Neural progenitor cell (in vitro differentiated cells): ENCODE data around the gene CES3. TPM values are rescaled to one million over a fixed set of nuclear protein-coding genes. Genes with fewer than 3 reads are reported as not detected.
A peak's percentile ranks its signal among the peaks of the same experiment; 100 is the strongest.

Experiments
- DNase-seq: peaks from one replicate; pipeline ENCODE4 v3.0.0-alpha.2; 2016; ENCODE audit warnings: low spot score
- H2AFZ ChIP-seq: fragments of 200-600 bp; sonication (generic); replicated peaks from 2 replicates; pipeline ENCODE4 v1.6.1; 2016; ENCODE audit warnings: antibody characterized with exemption
- H3F3A ChIP-seq: fragments of 200-600 bp; sonication (generic); 2 replicates; pipeline ENCODE4 v1.6.1; 2016; ENCODE audit warnings: antibody characterized with exemption, low read depth
- H3K27ac ChIP-seq: fragments of 200-600 bp; sonication (generic); 2 replicates; pipeline ENCODE4 v1.5.1; 2016; ENCODE audit warnings: mild to moderate bottlenecking
- H3K27me3 ChIP-seq: fragments of 200-600 bp; sonication (generic); 2 replicates; pipeline ENCODE4 v1.6.1; 2016; ENCODE audit warnings: mild to moderate bottlenecking, moderate library complexity
- H3K36me3 ChIP-seq: fragments of 200-600 bp; sonication (generic); 2 replicates; pipeline ENCODE4 v1.5.1; 2016
- H3K4me1 ChIP-seq: fragments of 200-600 bp; sonication (generic); 2 replicates; pipeline ENCODE4 v1.6.1; 2016; ENCODE audit warnings: mixed run types
- H3K4me2 ChIP-seq: fragments of 200-600 bp; sonication (generic); 2 replicates; pipeline ENCODE4 v1.6.1; 2016
- H3K4me3 ChIP-seq: fragments of 200-600 bp; sonication (generic); 2 replicates; pipeline ENCODE4 v1.5.1; 2016
- H3K79me2 ChIP-seq: fragments of 200-600 bp; sonication (generic); 2 replicates; pipeline ENCODE4 v1.6.1; 2016; ENCODE audit warnings: low read depth
- H3K9ac ChIP-seq: fragments of 200-600 bp; sonication (generic); 2 replicates; pipeline ENCODE4 v1.6.1; 2016
- H3K9me3 ChIP-seq: fragments of 200-600 bp; sonication (generic); 2 replicates; pipeline ENCODE4 v1.5.1; 2016; ENCODE audit warnings: low read depth
- H4K20me1 ChIP-seq: fragments of 200-600 bp; sonication (generic); 2 replicates; pipeline ENCODE4 v1.6.1; 2016; ENCODE audit warnings: low read depth
- H3K27ac Mint-ChIP-seq: 3 replicates; pipeline ENCODE4 v1.8.0; 2021; ENCODE audit warnings: mixed read lengths
- H3K27me3 Mint-ChIP-seq: 2 replicates; pipeline ENCODE4 v1.8.0; 2022; ENCODE audit warnings: low read depth, mild to moderate bottlenecking, inconsistent platforms, moderate library complexity, mixed read lengths; ENCODE audit not compliant: insufficient read depth
- H3K36me3 Mint-ChIP-seq: 3 replicates; pipeline ENCODE4 v1.8.0; 2021; ENCODE audit warnings: mixed read lengths
- H3K4me1 Mint-ChIP-seq: 3 replicates; pipeline ENCODE4 v1.8.0; 2021; ENCODE audit warnings: mixed read lengths
- H3K4me3 Mint-ChIP-seq: 3 replicates; pipeline ENCODE4 v1.8.0; 2021; ENCODE audit warnings: mild to moderate bottlenecking, moderate library complexity, mixed read lengths
- H3K9me3 Mint-ChIP-seq: 3 replicates; pipeline ENCODE4 v1.8.0; 2020; ENCODE audit warnings: mixed read lengths
- EZH2 ChIP-seq: fragments of 200-600 bp; sonication (generic); IDR thresholded peaks from 2 replicates; pipeline ENCODE4 v1.6.1; 2017; ENCODE audit warnings: antibody characterized with exemption, mild to moderate bottlenecking, moderate library complexity
- EZH2phosphoT487 ChIP-seq: fragments of 200-600 bp; sonication (generic); IDR thresholded peaks from 2 replicates; pipeline ENCODE4 v1.6.1; 2017; ENCODE audit warnings: antibody characterized with exemption
- total RNA-seq: library from RNA; depleted of rRNA; stranded (reverse); fragments of >200 nt; gene quantifications from 2 replicates; pipeline ENCODE4 v1.2.3, GENCODE V29; 2015; ENCODE audit warnings: low replicate concordance
- TF ChIP-seq, protein P1 (sequence below): fragments of 200-600 bp; sonication (generic); IDR thresholded peaks from 2 replicates; pipeline ENCODE4 v1.5.1; 2017; ENCODE audit warnings: antibody characterized with exemption, mild to moderate bottlenecking

CES3 gene
- total RNA-seq, 1 donor from 2014 or later: 5.7 TPM

- H3K9ac ChIP-seq: no peak overlapping the region
- peaks cover 3% of the 10 kb centered on the region for H3K4me1 ChIP-seq
- no peak overlapping the region for H3K4me3 ChIP-seq
- Mint-ChIP-seq H3K27ac (no peak overlapping the region), H3K27me3 (peaks cover 34% of the 10 kb centered on the region), H3K4me1 (peaks cover 3% of the 10 kb centered on the region), H3K36me3 (no peaks in the 10 kb centered on the region), H3K9me3 (no peaks in the 10 kb centered on the region), H3K4me3 (peak overlapping the region; percentile 48)
- H2AFZ ChIP-seq: no peak overlapping the region
- no peaks in the 10 kb centered on the region for H3K9me3 ChIP-seq
- no peak overlapping the region for H3K4me2 ChIP-seq
- H3K36me3 ChIP-seq: no peaks in the 10 kb centered on the region
- no peak for DNase-seq
- TF ChIP-seq EZH2 (no peak), EZH2phosphoT487 (no peak)
- TF ChIP-seq, protein P1, sequence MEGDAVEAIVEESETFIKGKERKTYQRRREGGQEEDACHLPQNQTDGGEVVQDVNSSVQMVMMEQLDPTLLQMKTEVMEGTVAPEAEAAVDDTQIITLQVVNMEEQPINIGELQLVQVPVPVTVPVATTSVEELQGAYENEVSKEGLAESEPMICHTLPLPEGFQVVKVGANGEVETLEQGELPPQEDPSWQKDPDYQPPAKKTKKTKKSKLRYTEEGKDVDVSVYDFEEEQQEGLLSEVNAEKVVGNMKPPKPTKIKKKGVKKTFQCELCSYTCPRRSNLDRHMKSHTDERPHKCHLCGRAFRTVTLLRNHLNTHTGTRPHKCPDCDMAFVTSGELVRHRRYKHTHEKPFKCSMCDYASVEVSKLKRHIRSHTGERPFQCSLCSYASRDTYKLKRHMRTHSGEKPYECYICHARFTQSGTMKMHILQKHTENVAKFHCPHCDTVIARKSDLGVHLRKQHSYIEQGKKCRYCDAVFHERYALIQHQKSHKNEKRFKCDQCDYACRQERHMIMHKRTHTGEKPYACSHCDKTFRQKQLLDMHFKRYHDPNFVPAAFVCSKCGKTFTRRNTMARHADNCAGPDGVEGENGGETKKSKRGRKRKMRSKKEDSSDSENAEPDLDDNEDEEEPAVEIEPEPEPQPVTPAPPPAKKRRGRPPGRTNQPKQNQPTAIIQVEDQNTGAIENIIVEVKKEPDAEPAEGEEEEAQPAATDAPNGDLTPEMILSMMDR: no peak
- no peaks in the 10 kb centered on the region for H3K79me2 ChIP-seq
- no peak overlapping the region for H3K27ac ChIP-seq
- peaks cover 73% of the 10 kb centered on the region for H3K27me3 ChIP-seq
- H4K20me1 ChIP-seq: no peaks in the 10 kb centered on the region
- H3F3A ChIP-seq: peaks cover 10% of the 10 kb centered on the region
Measured at GRCh38 chr16:67001726-67002125, 40.7 kb downstream of the CES3 start.

- Mint-ChIP-seq H3K36me3 (no peaks in the 10 kb centered on the region), H3K4me1 (no peaks in the 10 kb centered on the region), H3K4me3 (no peak overlapping the region), H3K9me3 (no peaks in the 10 kb centered on the region), H3K27me3 (peaks cover 27% of the 10 kb centered on the region), H3K27ac (no peak overlapping the region)
- Histone ChIP-seq H3K27ac (no peak overlapping the region), H3K79me2 (no peaks in the 10 kb centered on the region), H4K20me1 (no peaks in the 10 kb centered on the region), H3F3A (no peaks in the 10 kb centered on the region), H3K4me2 (no peak overlapping the region), H2AFZ (no peak overlapping the region), H3K36me3 (no peaks in the 10 kb centered on the region), H3K4me3 (no peak overlapping the region), H3K4me1 (no peaks in the 10 kb centered on the region), H3K9me3 (no peaks in the 10 kb centered on the region), H3K9ac (no peak overlapping the region), H3K27me3 (peaks cover 29% of the 10 kb centered on the region)
- no peak for DNase-seq
- TF ChIP-seq EZH2 (no peak), EZH2phosphoT487 (no peak)
- TF ChIP-seq, protein P1: no peak
Measured at GRCh38 chr16:67006930-67007658, 46.0 kb downstream of the CES3 start.

- Histone ChIP-seq H3K9ac (no peak overlapping the region), H3K4me1 (peaks cover 5% of the 10 kb centered on the region), H3K79me2 (no peaks in the 10 kb centered on the region), H3K9me3 (no peaks in the 10 kb centered on the region), H3K4me3 (no peak overlapping the region), H3F3A (peaks cover 6% of the 10 kb centered on the region), H4K20me1 (no peaks in the 10 kb centered on the region), H2AFZ (no peak overlapping the region), H3K27ac (no peak overlapping the region), H3K36me3 (no peaks in the 10 kb centered on the region), H3K4me2 (no peak overlapping the region), H3K27me3 (peaks cover 29% of the 10 kb centered on the region)
- no peak overlapping the region for H3K4me3 Mint-ChIP-seq
- peaks cover 4% of the 10 kb centered on the region for H3K4me1 Mint-ChIP-seq
- H3K9me3 Mint-ChIP-seq: no peaks in the 10 kb centered on the region
- TF ChIP-seq EZH2phosphoT487 (no peak), EZH2 (no peak)
- H3K27ac Mint-ChIP-seq: no peak overlapping the region
- H3K36me3 Mint-ChIP-seq: no peaks in the 10 kb centered on the region
- H3K27me3 Mint-ChIP-seq: peaks cover 24% of the 10 kb centered on the region
- no peak for DNase-seq
Measured at GRCh38 chr16:67009158-67009557, 48.1 kb downstream of the CES3 start.

DNA sequence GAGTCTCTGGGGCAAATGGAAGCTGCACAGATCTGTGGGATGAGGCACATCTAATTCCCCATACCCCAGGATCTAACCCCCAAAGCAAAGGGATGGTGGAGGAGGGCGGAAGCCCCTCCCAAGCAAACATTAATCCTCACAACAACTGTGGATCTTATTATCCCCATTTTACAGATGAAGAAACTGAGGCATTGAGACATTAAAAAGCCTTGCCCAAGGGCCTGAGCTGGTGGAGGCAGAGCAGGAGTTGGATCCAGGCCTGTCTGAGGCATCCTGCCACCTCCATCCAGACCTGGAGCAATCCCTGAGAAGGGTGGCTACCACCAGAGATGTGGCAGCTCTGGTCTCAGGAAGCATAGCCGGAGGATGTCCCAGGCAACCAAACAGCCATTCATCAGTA, 50.2 kb downstream of the CES3 start:
- DNase-seq: no peak
- Histone ChIP-seq H3K4me1 (peaks cover 5% of the 10 kb centered on the region), H3K79me2 (no peaks in the 10 kb centered on the region), H3F3A (peaks cover 12% of the 10 kb centered on the region), H2AFZ (no peak overlapping the region), H3K27ac (no peak overlapping the region), H3K27me3 (peaks cover 51% of the 10 kb centered on the region), H3K36me3 (no peaks in the 10 kb centered on the region), H3K9ac (no peak overlapping the region), H3K4me3 (no peak overlapping the region), H3K4me2 (no peak overlapping the region), H3K9me3 (no peaks in the 10 kb centered on the region), H4K20me1 (no peaks in the 10 kb centered on the region)
- H3K36me3 Mint-ChIP-seq: no peaks in the 10 kb centered on the region
- H3K27me3 Mint-ChIP-seq: peaks cover 38% of the 10 kb centered on the region
- no peak overlapping the region for H3K27ac Mint-ChIP-seq
- H3K9me3 Mint-ChIP-seq: no peaks in the 10 kb centered on the region
- peaks cover 4% of the 10 kb centered on the region for H3K4me1 Mint-ChIP-seq
- no peak overlapping the region for H3K4me3 Mint-ChIP-seq
- no peak for TF ChIP-seq EZH2phosphoT487
- no peak for TF ChIP-seq EZH2
- TF ChIP-seq, protein P1: no peak
